HepG2 (cell line): Measurements from ENCODE around the gene WIF1. TPM values are rescaled to one million over a fixed set of nuclear protein-coding genes. Genes with fewer than 3 reads are reported as not detected.

Source experiments
- ATAC-seq: fragments of 200-7000 bp; cut with Tn5 transposase; 3 replicates; pipeline ENCODE4 v1.9.1; 2020; ENCODE audit warnings: mild to moderate bottlenecking, moderate library complexity
- BruUV-seq: library from RNA; stranded (reverse); fragments of 400-500 nt; replicated peaks from 2 replicates; lab custom pipeline; 2021; lab: Mats Ljungman, UMichigan
- CTCF ChIA-PET: fragments of 300-600 bp; formaldehyde crosslinking; extraction: SDS; loops from one replicate; lab custom pipeline; 2021; ENCODE audit warnings: low total read pairs, inconsistent platforms, low intra/inter-chr PET ratio; lab: Yijun Ruan, JAX
- POLR2A ChIA-PET: fragments of 350-600 bp; sonication (Branson Sonifier 250); formaldehyde crosslinking; loops from one replicate; lab custom pipeline; 2020; ENCODE audit warnings: antibody characterized with exemption, inconsistent platforms; lab: Yijun Ruan, JAX
- DNase-seq: peaks from one replicate; pipeline ENCODE4 v3.0.0-alpha.2; 2015; ENCODE audit warnings: low spot score
- FAIRE-seq: peaks from 3 replicates; lab custom pipeline; 2011; peaks lifted over from hg19 to GRCh38; lab: Jason Lieb, UNC
- H2AFZ ChIP-seq: one replicate; pipeline ENCODE4 v1.6.1; 2011; ENCODE audit warnings: low read length, inconsistent platforms
- H3K27ac ChIP-seq: fragments of 300-600 bp; 3 replicates; pipeline ENCODE4 v1.8.0; 2011; ENCODE audit warnings: mixed run types, mild to moderate bottlenecking, mixed read lengths, low read length, inconsistent platforms; ENCODE audit not compliant: insufficient read depth; ENCODE audit errors: extremely low read length
- H3K27me3 ChIP-seq, 2 experiments: fragments of 200-600 bp in 1 of 2; 2 replicates in 1 of 2; 3 replicates in 1 of 2; pipeline versions ENCODE4 v1.6.0 to v1.8.0; 2011; ENCODE audit warnings: low read length in 2 of 2, mild to moderate bottlenecking in 2 of 2, moderate library complexity in 2 of 2, inconsistent platforms in 1 of 2; ENCODE audit not compliant: insufficient read depth in 2 of 2, control insufficient read depth in 1 of 2
- H3K36me3 ChIP-seq, 2 experiments: fragments of 200-600 bp in 1 of 2; replicated peaks in 1 of 2; 2 replicates in 1 of 2; 3 replicates in 1 of 2; pipeline versions ENCODE4 v1.5.1 to v1.8.0; 2011; ENCODE audit warnings: low read length in 2 of 2, inconsistent platforms in 1 of 2; ENCODE audit not compliant: insufficient read depth in 2 of 2, control insufficient read depth in 1 of 2
- H3K4me1 ChIP-seq: 2 replicates; pipeline ENCODE4 v1.5.1; 2012; ENCODE audit warnings: low read length, inconsistent platforms; ENCODE audit not compliant: insufficient read depth
- H3K4me2 ChIP-seq: 2 replicates; pipeline ENCODE4 v1.6.0; 2011; ENCODE audit warnings: low read depth, low read length, inconsistent platforms
- H3K4me3 ChIP-seq, 3 experiments: fragments of 200-600 bp in 1 of 3; sonication (generic), shearing (Covaris generic) in 1 of 3; replicated peaks in 1 of 3; 2 replicates each; pipeline ENCODE4 v1.5.1; 2011 to 2016; ENCODE audit warnings: low read length in 3 of 3, inconsistent platforms in 2 of 3, low read depth in 2 of 3, mild to moderate bottlenecking in 2 of 3, control low read depth in 1 of 3, mixed read lengths in 1 of 3; ENCODE audit not compliant: insufficient read depth in 1 of 3
- H3K79me2 ChIP-seq: one replicate; pipeline ENCODE4 v1.6.1; 2011; ENCODE audit warnings: low read length, inconsistent platforms; ENCODE audit not compliant: insufficient read depth
- H3K9ac ChIP-seq: 2 replicates; pipeline ENCODE4 v1.6.0; 2011; ENCODE audit warnings: mild to moderate bottlenecking, low read depth, low read length, inconsistent platforms; ENCODE audit not compliant: insufficient read depth
- H3K9me3 ChIP-seq: 2 replicates; pipeline ENCODE4 v1.5.1; 2012; ENCODE audit warnings: mild to moderate bottlenecking, low read length
- H4K20me1 ChIP-seq: 2 replicates; pipeline ENCODE4 v1.6.0; 2011; ENCODE audit warnings: inconsistent platforms, mild to moderate bottlenecking, low read length, moderate library complexity; ENCODE audit not compliant: insufficient read depth
- GATAD2A ChIP-seq: IDR thresholded peaks from 2 replicates; pipeline ENCODE4 v1.6.1; 2016
- HDAC6 ChIP-seq: fragments of 200-600 bp; sonication (generic); IDR thresholded peaks from 2 replicates; pipeline ENCODE4 v1.7.0; 2017; ENCODE audit warnings: mild to moderate bottlenecking, antibody characterized with exemption, low read length, low read depth
- SMC3 ChIP-seq: IDR thresholded peaks from 2 replicates; pipeline ENCODE4 v1.6.1; 2011; ENCODE audit warnings: low read length, improper control_type of control experiment
- STAG1 ChIP-seq: sonication (generic); formaldehyde crosslinking; IDR thresholded peaks from 2 replicates; pipeline ENCODE4 v1.4.0; 2020; ENCODE audit warnings: missing genetic modification reagents
- ZFP37 ChIP-seq: sonication (generic); formaldehyde crosslinking; IDR thresholded peaks from 2 replicates; pipeline ENCODE4 v1.4.0; 2020; ENCODE audit warnings: missing genetic modification reagents, borderline replicate concordance
- WGBS: methylation state at CpG from one replicate; pipeline ENCODE4 v1.1.6; 2017; ENCODE audit warnings: low lambda C conversion rate; 5-methylcytosine and 5-hydroxymethylcytosine counted together
- in situ Hi-C: cut with HindIII; loops from 2 replicates; pipeline ENCODE4 v1.10.0; 2017; ENCODE audit warnings: low pct_unique_long_range_greater_than_20kb; ENCODE audit not compliant: extremely low pct_ligation_motif_present
- intact Hi-C: fragments of 100-400 bp; cut with micrococcal nuclease; formaldehyde crosslinking; loops from one replicate; pipeline ENCODE4 v1.10.0; 2022; ENCODE audit not compliant: unreplicated experiment
- polyA plus RNA-seq, 8 experiments: library from polyadenylated mRNA; depleted of rRNA in 3 of 8; stranded (reverse) in 7 of 8; unstranded in 1 of 8; fragments of >200 nt; fragmentation: Illumina TruSeq in 4 of 8; extraction: Trizol in 4 of 8; gene quantifications; 2 replicates each; pipeline versions ENCODE4 v1.2.1 to v1.2.3, GENCODE V29; 2011 to 2016; ENCODE audit warnings: low read depth in 4 of 8, missing spikeins in 1 of 8, mixed read lengths in 1 of 8; ENCODE audit not compliant: insufficient read depth in 1 of 8
- total RNA-seq, 5 experiments: library from RNA; depleted of rRNA; stranded (reverse); fragments of >200 nt; fragmentation: Illumina TruSeq; extraction: Trizol; gene quantifications; 2 replicates each; pipeline ENCODE4 v1.2.3, GENCODE V29; 2016; ENCODE audit warnings: low read depth in 1 of 5
- TF ChIP-seq, protein P1 (sequence below): sonication (generic); formaldehyde crosslinking; IDR thresholded peaks from 2 replicates; pipeline ENCODE4 v1.5.0; 2020; ENCODE audit warnings: mild to moderate bottlenecking, missing genetic modification reagents, moderate library complexity
- TF ChIP-seq, protein P2 (sequence below): IDR thresholded peaks from 2 replicates; pipeline ENCODE4 v1.6.1; 2016; ENCODE audit warnings: missing biosample characterization, missing genetic modification reagents, low read depth
- TF ChIP-seq, protein P3 (sequence below), 2 experiments: sonication (generic) in 1 of 2; formaldehyde crosslinking in 1 of 2; IDR thresholded peaks; 2 replicates each; pipeline versions ENCODE4 v1.4.0 to v1.6.1; 2016 to 2020; ENCODE audit warnings: borderline replicate concordance in 1 of 2, low read depth in 1 of 2, mild to moderate bottlenecking in 1 of 2, missing genetic modification reagents in 1 of 2

The WIF1 gene
- total and polyA plus RNA-seq, 2 of the 13 experiments (the other 11 are each of a cell fraction or from before 2014, with no cell fraction given), result not detected

DNA sequence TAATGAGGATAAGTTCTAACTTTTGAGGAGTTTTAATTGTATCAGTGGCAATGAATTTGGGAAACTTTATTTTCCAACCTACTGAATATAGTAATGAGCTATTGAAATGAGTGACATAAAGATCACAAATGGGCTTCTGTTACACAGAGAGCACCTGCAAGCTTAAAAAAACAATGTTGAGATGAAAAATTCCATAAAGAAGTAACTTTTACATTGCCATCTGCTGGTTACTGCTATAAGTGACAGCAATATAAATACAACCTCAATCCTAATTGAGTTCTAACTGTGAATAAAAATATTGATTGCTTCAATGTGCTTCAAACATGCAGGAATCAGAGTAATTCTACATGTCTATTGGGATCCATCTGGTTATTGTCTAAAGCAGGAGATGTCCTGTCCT is 14.2 kb downstream of the WIF1 start:
- Histone ChIP-seq H3K79me2 (no peaks in the 10 kb centered on the region), H2AFZ (no peak overlapping the region), H3K9ac (no peak overlapping the region), H3K4me2 (no peak overlapping the region), H3K36me3 (no peaks in the 10 kb centered on the region), H4K20me1 (no peaks in the 10 kb centered on the region), H3K4me3 (no peak overlapping the region), H3K9me3 (no peaks in the 10 kb centered on the region), H3K4me1 (no peaks in the 10 kb centered on the region), H3K27ac (no peak overlapping the region)
- intact Hi-C loops (no loop called here), in situ Hi-C loops (no loop called here)
- POLR2A ChIA-PET, result no interaction called here
- BruUV-seq, result no TSS peak
- peak; percentile 21 for FAIRE-seq
- ATAC-seq, result no peak
- 0 out of 2 replicates have a peak, but pooled peaks have one; percentile 20 for TF ChIP-seq SMC3
- no peak for TF ChIP-seq ZFP37 (CRISPR knock-in tag)
- no peak for TF ChIP-seq HDAC6
- TF ChIP-seq, protein P1, sequence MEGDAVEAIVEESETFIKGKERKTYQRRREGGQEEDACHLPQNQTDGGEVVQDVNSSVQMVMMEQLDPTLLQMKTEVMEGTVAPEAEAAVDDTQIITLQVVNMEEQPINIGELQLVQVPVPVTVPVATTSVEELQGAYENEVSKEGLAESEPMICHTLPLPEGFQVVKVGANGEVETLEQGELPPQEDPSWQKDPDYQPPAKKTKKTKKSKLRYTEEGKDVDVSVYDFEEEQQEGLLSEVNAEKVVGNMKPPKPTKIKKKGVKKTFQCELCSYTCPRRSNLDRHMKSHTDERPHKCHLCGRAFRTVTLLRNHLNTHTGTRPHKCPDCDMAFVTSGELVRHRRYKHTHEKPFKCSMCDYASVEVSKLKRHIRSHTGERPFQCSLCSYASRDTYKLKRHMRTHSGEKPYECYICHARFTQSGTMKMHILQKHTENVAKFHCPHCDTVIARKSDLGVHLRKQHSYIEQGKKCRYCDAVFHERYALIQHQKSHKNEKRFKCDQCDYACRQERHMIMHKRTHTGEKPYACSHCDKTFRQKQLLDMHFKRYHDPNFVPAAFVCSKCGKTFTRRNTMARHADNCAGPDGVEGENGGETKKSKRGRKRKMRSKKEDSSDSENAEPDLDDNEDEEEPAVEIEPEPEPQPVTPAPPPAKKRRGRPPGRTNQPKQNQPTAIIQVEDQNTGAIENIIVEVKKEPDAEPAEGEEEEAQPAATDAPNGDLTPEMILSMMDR (CRISPR knock-in tag), result peak; percentile 20; the same call in 1 of the 2 replicates
- TF ChIP-seq, all 625 proteins: peak for 2
- CTCF ChIA-PET, result interaction anchor here (1.5 to 2.0 kb wide), 2 partner anchors 216 to 304 kb away, joined by 4 to 16 read pairs; no protein-coding TSS in a partner anchor
- H3K27me3 ChIP-seq, result 0 out of 5 replicates have a peak, but pooled peaks cover 0 to 1% of the 10 kb centered on the region in 2 experiments
- no peak for DNase-seq

DNA sequence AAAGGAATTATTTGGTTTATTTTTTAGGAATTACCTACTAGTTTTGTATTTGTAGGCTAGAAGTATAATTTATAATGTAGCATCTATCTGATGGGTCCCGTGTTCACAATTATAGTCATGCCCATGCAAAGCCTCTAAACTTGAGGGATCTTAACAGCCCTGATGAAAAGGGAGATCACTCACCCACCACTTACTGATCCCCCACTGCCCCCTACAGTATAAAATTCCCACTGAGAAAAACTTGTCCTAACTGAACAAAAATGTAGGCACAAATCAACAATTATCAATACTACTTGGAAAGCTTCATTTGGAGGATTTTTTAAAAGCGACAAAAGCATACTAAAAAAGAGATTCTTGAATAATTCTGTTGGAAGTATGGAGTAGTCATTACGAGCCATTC is 21.0 kb downstream of the WIF1 start:
- H3K4me1 ChIP-seq, result no peaks in the 10 kb centered on the region
- no peaks in the 10 kb centered on the region for H4K20me1 ChIP-seq
- DNase-seq, result peak; percentile 10
- H3K4me3 ChIP-seq, result no peak overlapping the region
- no peak overlapping the region for H2AFZ ChIP-seq
- ATAC-seq, result peak; percentile 52; the same call in 2 of the 3 replicates
- H3K27ac ChIP-seq, result no peak overlapping the region
- H3K4me2 ChIP-seq, result no peak overlapping the region
- H3K9me3 ChIP-seq, result no peaks in the 10 kb centered on the region
- 5% methylated on average over 3 of the region's 3 CpGs for WGBS
- H3K9ac ChIP-seq, result no peak overlapping the region
- no peak for FAIRE-seq
- no TSS peak for BruUV-seq
- no peaks in the 10 kb centered on the region for H3K27me3 ChIP-seq
- in situ Hi-C loops (no loop called here), intact Hi-C loops (loop anchor here (1.0 kb wide), 1 partner anchor 209 kb away; no protein-coding TSS in a partner anchor)
- ChIA-PET CTCF (interaction anchor here (1.5 kb wide), 1 partner anchor 209 kb away, joined by 6 read pairs; no protein-coding TSS in a partner anchor), POLR2A (no interaction called here)
- H3K36me3 ChIP-seq, result no peaks in the 10 kb centered on the region
- no peaks in the 10 kb centered on the region for H3K79me2 ChIP-seq
- TF ChIP-seq SMC3 (peak; percentile 57; the same call in 1 of the 2 replicates), STAG1 (CRISPR knock-in tag) (peak; percentile 72), GATAD2A (no peak)
- TF ChIP-seq, protein P2, sequence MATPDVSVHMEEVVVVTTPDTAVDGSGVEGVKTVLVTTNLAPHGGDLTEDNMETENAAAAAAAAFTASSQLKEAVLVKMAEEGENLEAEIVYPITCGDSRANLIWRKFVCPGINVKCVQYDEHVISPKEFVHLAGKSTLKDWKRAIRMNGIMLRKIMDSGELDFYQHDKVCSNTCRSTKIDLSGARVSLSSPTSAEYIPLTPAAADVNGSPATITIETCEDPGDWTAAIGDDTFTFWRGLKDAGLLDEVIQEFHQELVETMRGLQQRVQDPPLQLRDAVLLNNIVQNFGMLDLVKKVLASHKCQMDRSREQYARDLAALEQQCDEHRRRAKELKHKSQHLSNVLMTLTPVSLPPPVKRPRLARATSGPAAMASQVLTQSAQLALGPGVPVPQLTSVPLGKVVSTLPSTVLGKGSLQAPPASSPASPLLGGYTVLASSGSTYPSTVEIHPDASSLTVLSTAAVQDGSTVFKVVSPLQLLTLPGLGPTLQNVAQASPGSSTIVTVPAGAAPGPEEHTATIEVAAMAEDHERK (CRISPR knock-in tag), result no peak
- TF ChIP-seq, protein P3, sequence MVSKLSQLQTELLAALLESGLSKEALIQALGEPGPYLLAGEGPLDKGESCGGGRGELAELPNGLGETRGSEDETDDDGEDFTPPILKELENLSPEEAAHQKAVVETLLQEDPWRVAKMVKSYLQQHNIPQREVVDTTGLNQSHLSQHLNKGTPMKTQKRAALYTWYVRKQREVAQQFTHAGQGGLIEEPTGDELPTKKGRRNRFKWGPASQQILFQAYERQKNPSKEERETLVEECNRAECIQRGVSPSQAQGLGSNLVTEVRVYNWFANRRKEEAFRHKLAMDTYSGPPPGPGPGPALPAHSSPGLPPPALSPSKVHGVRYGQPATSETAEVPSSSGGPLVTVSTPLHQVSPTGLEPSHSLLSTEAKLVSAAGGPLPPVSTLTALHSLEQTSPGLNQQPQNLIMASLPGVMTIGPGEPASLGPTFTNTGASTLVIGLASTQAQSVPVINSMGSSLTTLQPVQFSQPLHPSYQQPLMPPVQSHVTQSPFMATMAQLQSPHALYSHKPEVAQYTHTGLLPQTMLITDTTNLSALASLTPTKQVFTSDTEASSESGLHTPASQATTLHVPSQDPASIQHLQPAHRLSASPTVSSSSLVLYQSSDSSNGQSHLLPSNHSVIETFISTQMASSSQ (IDR thresholded peaks at IDR 0.05; ENCODE audit: low read depth), result no peak
- TF ChIP-seq, protein P3 (CRISPR knock-in tag; IDR thresholded peaks at IDR 0.05; ENCODE audit: borderline replicate concordance), result no peak
